T47D (cell line): ENCODE data around the gene PLA2G2F.

Source experiments
- DNase-seq, 2 experiments: peaks; one replicate each; pipeline versions ENCODE4 v3.0.0 to v3.0.0-alpha.2; 2011 to 2012; ENCODE audit warnings: low read depth in 1 of 2, low spot score in 1 of 2
- JUND ChIP-seq: IDR thresholded peaks from 2 replicates; pipeline ENCODE4 v1.6.1; 2012; ENCODE audit warnings: low read depth
- in situ Hi-C: cut with HindIII; loops from 2 replicates; pipeline ENCODE4 v1.10.0; 2016; ENCODE audit warnings: low sequenced_read_pairs, low pct_unique_long_range_greater_than_20kb

The PLA2G2F gene

DNA sequence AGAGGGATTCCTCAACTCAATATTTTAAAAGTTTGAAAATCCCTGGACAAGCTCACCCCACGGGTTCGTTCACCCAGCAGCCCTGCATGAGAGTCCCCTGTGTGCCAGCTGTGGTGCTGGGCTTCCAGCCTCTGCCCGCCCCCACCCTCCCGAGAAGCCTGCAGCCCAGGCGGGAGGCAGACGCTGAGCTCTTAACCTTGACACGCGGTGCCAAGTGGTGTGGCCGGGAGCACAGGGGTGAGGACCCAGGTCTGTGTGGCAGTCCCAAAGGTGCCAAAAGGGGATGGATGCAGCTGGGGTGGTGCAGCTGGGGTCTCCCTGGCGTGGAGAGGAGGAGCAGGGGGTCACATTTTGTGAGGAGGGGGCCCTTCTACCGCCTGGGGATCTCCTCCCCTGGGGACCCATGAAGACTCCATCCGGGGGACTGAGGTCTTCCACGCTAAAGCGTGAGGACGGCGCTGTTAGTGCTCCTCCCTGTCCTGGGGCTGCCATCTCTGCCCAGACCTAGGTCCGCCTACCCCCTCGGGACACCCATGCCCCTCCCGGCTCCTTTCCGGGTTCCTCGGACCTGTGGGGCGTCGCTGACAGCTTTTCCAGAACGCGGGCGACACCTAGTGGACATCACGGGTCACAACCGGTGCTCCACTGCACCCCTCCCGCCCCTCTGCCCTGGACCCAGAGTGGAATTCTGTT is 12.9 kb downstream of the PLA2G2F start:
- peak; percentile 69 to 74 for DNase-seq
- in situ Hi-C loops = no loop called here
- TF ChIP-seq JUND = no peak

DNA sequence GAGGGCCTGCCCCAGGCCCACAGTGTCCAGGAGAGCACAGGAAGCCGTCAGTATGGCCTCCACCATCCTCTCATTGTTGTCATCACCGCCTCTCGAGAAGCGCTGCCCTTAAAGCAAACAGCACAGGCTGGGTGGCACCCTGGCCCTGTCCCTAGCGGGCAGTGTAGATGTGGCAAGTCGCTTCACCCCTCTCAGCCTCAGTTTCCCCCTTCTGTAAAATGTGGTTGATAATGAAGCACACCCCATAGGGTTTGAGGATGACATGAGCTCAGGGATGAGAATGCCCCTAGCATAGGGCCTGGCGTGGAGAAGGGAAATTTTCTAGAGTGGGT is 13.4 kb downstream of the PLA2G2F start:
- TF ChIP-seq JUND = no peak
- in situ Hi-C loops = no loop called here
- DNase-seq = no peak

DNA sequence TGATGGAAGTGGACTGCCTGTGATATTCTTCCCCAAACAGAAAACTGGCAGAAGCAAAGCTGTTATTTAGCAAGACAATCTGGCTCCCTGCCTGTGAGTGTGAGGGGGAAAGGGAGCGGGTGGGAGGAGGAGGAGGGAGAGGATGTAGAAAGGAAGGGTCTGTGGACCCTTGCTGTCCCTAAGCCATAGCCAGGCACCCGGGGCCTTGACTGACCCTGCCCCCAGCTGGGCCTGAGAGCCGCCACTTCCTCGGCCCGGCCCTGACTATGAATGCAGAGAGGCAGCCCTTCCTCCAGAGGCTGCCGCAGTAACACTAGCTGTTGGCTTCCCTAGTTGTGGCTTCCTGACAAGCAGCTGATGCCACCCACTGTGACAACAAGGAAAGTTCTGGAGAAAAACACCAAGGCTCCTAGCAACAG is 13.9 kb downstream of the PLA2G2F start:
- no peak for TF ChIP-seq JUND
- in situ Hi-C loops = no loop called here
- no peak for DNase-seq

DNA sequence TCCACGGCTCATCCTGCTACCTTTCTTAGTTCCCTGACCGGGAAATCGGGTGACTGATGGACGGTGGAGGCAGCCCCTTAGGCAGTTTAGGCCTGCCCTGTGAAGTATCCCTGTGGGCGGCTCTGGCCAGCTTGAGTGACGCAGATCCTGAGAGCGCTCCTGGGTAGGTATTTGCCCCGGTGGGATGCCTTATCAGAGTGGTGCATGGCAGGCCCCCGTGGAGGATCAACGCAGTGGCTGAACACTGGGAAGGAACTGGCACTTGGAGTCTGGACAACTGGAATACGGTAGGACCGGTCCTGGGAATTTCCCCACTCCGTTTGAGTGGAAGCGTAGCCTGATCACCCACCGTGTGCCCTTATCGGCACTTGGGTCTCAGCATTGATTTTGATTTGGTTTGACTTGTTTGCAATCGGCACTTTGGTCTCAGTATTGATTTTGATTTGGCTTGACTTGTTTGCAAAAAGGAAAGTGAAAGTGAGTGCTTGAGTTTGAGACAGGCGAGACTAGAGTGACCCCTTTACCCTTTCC is 15.2 kb downstream of the PLA2G2F start:
- no peak for TF ChIP-seq JUND
- no peak for DNase-seq
- in situ Hi-C loops = no loop called here

DNA sequence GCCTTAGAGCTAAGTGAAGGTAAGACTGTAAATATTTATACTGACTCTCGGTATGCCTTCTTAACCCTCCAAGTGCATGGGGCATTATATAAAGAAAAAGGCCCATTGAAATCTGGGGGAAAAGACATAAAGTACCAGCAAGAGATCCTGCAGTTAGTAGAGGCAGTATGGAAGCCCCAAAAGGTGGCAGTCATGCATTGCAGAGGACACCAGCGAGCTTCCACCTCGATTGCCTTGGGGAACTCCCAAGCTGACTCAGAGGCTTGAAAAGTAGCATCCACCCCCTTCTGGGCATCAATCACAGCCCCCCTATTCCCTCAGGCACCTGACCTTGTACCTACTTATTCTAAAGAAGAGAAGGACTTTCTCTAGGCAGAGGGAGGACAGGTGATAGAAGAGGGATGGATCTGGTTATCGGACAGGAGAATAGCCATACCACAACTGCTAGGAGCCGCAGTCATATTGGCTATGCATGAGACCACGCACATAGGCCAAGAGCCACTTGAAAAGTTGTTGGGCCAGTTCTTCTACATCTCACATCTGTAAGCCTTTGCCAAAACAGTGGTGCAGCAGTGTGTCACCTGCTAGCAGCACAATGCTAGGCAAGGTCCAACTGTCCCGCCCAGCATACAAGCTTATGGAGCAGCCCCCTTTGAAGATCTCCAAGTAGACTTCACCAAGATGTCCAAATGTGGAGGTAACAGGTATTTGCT is 19.4 kb downstream of the PLA2G2F start:
- TF ChIP-seq JUND = no peak
- in situ Hi-C loops = no loop called here
- no peak for DNase-seq

DNA sequence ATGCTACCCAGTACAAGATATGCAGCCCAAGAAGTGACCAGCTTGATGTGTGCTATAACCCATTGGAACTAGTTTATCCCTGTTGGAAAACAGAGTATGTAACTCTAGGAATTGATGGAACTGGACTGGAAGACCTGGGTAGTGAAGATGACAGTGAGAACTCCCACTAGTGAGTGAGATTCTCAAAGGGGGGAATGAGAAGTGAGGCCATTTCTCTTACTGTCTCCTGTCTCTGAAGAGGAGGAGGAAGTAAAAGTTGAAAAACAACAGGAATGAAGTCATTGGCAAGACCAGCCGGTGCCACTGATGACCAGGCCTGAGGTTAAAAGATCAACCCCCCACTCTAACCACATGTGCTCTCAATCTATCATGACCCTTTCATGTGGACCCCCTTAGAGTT is 20.9 kb downstream of the PLA2G2F start:
- TF ChIP-seq JUND = no peak
- in situ Hi-C loops = no loop called here
- DNase-seq = peak in 1 of 2 experiments; percentile 42

DNA sequence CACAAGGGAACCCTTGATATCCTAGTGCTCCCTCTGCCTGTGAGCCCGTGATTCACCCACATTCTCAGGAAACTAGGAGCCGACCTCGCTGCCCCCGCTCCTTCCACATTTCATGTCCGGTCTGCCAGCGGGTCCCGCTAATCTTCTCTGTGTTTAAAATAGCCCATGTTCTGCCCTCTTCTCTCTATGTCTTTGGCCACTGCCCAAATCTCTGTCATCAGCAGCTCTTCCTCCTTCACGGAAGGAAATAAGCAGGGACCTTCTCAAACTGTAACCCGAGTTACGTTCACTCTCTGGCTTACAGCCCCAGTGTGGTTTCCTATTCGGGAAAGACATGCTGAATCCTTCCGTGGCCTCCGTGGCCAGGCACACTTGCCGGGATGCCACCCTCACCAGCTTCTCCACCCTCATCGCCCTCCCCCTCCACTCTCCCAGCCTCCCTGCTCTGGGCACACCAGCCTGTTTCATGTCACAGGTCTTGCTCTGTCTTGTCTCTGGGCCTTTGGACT is 25.6 kb downstream of the PLA2G2F start:
- in situ Hi-C loops = no loop called here
- TF ChIP-seq JUND = no peak
- no peak for DNase-seq

DNA sequence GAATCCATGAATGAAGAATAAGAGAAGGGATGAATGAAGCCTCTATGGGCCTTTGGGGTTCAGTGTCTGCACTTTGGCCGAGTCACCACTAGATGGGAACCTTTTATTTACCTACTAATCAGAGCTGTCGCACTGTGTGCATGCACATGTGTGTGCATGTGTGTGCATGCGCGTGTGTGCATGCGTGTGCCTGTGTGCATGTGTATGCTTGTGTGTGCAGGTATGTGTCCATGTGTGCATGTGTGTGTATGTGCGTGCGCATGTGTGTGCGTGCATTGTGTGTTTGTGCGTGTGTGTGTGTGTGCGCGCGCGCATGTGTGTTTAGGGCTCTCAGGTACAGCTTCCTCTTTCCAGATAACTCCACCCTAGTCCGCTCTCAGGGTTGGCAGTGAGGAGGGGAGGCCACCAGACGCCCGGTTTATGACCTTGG is 26.4 kb downstream of the PLA2G2F start:
- in situ Hi-C loops = no loop called here
- DNase-seq = peak; percentile 37 to 64
- TF ChIP-seq JUND = no peak

DNA sequence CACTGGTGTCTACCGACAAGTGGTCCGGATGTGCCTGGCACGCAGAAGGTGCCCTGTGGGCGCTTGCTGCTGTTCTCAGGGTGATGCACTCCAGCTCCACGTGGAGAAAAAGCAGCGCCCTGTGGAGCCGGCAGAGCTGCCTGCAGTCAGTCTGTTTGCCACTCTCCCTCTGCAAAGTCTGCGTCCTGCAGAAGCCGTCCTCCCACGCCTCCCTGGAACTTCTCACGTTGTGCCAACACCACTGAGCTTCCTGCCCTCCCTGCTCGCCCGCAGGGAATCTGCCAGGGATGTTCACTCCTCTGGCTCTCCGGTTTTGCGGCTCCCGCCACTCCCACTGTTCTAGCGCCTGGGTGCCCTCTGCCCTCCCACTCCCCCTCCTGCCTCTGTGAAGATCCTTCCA is 26.9 kb downstream of the PLA2G2F start:
- TF ChIP-seq JUND = no peak
- in situ Hi-C loops = no loop called here
- peak; percentile 28 to 46 for DNase-seq

DNA sequence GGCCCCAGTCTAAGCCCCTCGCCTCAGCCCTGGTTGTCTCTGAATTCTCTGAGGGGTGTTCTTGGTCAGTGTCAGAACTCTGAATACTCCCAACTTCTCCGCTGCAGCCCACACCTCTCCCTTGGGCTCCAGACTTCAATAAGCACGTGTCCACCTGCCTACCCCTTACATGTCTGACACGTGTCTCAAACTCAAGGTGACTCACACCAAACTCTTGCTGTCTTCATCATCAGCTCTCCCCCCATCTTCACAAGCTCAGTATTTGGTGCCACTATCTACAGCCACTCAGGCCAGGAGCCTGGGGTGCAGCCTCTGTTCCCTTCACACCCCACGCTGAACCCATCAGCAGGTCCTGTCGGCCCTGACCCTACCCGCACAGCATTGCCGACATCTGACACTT is 28.0 kb downstream of the PLA2G2F start:
- DNase-seq = no peak
- in situ Hi-C loops = no loop called here
- no peak for TF ChIP-seq JUND

DNA sequence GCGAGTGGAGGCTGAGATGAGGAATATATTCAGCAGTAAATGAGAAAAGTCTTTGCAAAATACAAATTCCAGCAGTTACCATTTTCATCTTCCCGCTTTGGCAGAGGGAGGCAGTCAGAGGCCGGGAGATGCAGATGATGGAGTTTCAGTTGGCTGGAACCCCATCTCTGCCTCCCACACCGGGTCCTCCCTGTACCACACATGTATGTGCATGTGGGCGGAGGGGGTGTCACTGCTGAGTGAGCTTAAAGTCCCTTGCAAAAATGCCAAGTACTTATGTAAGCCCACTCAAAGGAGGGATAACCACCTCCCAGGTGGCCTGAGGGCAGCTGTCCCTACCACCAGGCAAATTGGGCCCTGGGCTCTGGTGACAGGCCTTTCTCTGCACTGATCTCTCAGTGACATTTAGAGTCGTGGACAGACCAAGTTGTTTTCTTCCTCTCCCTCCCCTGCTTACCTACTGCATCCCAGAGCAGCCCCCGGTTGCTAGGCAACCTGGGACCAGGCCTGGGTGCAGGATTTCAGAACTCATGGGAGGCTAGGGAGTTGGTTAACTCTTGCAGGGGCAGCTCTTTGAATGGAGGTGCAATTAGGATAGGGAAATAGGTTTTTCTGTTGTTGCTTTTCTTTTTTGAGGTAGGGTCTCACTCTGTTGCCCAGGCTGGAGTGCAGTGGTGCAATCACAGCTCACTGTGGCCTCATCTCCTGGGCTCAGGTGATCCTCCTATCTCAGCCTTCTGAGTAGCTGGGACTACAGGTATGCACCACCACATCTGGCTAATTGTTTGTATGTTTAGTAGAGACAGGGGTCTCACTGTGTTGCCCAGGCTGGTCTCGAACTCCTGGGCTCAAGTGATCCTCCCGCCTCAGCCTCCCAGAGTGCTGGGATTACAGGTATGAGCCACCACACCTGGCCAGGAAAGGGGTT is 29.7 kb downstream of the PLA2G2F start:
- no peak for DNase-seq
- no peak for TF ChIP-seq JUND
- in situ Hi-C loops = no loop called here

DNA sequence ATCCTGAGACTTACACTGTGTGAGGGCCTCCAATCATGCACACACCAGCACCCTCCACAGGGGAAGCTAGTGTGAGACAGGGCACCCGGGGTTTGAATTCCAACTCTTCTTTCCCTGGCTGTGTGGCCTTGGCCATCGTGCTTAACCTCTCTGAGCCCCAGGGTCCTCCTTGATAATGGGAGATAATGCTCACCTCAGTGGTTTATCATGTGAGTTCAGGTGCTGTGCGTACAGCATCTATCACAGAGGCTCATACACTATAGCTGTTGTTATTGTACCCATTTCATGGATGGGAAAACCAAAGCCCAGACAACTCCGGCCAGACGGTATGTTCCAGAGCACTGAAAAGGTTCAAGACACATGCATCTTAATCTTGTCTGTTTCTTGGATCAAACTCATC is 30.8 kb downstream of the PLA2G2F start:
- TF ChIP-seq JUND = no peak
- DNase-seq = no peak
- in situ Hi-C loops = no loop called here
